Measurements from ENCODE around the gene ARL3. TPM values are rescaled to one million over a fixed set of nuclear protein-coding genes. Genes with fewer than 3 reads are reported as not detected.
A peak's percentile ranks its signal among the peaks of the same experiment; 100 is the strongest.
"Not testable (repeated sequence)": the region's sequence is repeated elsewhere in the genome, so short reads cannot be mapped to it uniquely, and the experiment has no call there.

Gene ARL3
- total RNA-seq = 1 to 10 TPM; 1.6 to 3.8 (median 3.2) TPM

DNA sequence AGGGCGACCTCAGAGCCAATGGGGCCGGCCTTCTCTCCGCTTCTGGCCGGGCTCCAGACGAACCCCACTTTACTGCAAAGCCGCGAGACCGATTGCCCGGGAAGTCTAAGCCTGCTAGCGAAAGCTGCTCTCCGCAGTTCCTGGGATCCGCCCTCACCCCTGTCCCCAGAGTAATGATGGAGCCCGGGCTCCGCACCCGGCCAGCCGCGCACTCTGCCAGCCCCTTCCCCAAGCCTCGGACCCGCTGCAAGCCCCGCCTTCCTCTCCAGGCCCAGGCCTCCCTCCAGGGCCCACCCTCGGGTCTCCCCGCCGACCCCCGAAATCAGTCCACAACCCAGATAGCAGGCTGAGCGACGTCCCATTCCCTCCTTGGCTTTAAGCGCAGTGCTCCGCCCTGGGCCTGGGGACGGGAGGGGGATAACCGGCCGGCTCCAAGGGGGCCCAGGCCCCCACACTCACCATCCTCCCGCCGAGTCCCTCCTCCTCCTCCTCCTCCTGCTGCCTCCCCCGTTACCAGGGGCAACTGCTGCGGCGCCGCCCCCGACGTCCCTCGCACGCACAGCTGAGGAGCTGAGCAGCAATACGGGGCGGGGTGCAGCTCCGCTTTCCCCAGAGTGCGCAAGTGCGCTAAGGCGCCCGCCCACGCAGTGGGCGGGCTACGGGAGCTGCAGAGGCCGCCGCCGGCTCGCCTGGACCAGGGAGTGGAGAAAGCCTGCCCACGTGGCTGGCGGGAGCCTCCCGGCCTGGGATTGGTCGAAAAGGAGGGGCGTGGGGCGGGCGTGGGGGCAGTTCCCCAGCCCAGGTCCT is at the start of gene ARL3:
Gene ARL3 (minus strand): TSS at position 584 of the 807 bp plus-strand sequence. CDS start 122 bp downstream, at position 462.
- peak; percentile 96 to 99 for DNase-seq (ENCODE audit: low spot score in 2 of 2)
- TF ChIP-seq CTCF (IDR thresholded peaks at IDR 0.05) = no peak
- no peak for TF ChIP-seq POLR2A (IDR thresholded peaks at IDR 0.05)
- intact Hi-C loops (cut with DNase I; ENCODE audit: low total_unique reads) = loop anchor here (2.0 kb wide), 1 partner anchor 67 kb away; no protein-coding TSS in a partner anchor
- peak within 1 kb of the TSS; percentile 90 for H3K4me3 ChIP-seq (ENCODE audit: low read depth, poor library complexity, severe bottlenecking)
- 0 to 1% methylated on average over 37 to 43 of the region's 62 CpGs for WGBS, 2 donors

DNA sequence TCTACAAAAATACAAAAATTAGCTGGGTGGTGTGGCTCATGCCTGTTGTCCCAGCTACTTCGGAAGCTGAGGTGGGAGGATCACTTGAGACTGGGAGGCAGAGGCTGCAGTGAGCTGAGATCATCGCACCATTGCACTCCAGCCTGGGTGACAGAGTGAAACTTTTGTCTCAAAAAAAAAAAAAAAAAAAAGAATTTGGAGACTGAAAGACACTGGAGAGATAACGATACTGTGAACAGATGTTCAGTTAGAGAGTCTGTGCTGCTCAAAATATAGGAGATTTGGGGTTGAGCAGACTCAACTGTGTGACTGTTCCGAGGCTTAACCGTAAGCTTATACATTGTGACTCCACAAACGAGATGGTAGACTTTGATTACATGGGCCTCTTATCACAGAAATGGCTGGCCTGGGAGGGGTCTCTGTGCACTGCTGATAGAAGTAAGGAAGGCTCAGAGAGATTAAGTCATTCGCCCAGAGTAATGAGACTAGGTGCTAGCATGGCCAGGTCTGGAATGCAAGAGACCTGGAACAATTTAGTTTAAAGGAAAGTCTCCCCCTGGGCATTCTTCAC is 48.9 kb upstream of the ARL3 start:
- intact Hi-C loops (cut with DNase I; ENCODE audit: low total_unique reads) = no loop called here
- WGBS, 2 donors = 76 to 83% methylated on average over 7 of the region's 7 CpGs
- H3K4me3 ChIP-seq (ENCODE audit: low read depth, poor library complexity, severe bottlenecking) = no peak overlapping the region
- DNase-seq (ENCODE audit: low spot score in 2 of 2) = no peak
- no peak for TF ChIP-seq POLR2A (IDR thresholded peaks at IDR 0.05)

DNA sequence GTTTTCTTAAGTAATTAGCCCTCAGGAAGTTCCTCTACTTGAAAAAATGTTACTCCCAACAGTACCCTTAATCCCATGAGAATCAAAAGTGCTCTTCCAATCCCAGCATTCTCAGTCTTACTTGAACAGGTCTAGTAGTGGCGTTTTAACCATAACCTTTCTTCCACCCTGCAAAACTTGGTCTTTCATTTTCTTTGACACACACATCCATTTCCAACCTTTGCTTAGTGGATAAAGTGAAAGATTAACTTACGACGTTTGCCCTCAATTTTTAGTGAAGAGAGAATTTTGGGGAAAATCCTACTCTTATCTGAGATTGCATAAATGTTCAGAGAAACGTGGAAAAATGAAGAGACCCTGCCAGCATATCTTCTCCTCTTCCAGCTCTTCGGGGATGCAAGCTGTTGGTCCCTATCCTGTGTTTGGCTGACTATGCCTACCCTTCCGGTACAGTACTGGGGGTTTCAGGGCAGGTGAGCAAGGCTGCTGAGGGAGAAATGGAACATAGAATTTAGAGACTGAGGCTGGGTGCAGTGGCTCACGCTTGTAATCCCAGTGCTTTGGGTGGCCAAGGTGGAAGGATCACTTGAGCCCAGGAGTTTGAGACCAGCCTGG is 48.3 kb upstream of the ARL3 start:
- TF ChIP-seq CTCF (IDR thresholded peaks at IDR 0.05) = no peak
- no peak for TF ChIP-seq POLR2A (IDR thresholded peaks at IDR 0.05)
- intact Hi-C loops (cut with DNase I; ENCODE audit: low total_unique reads) = no loop called here
- H3K4me3 ChIP-seq (ENCODE audit: low read depth, poor library complexity, severe bottlenecking) = no peak overlapping the region
- WGBS, 2 donors = 72 to 80% methylated on average over 7 of the region's 7 CpGs
- DNase-seq (ENCODE audit: low spot score in 2 of 2) = no peak

DNA sequence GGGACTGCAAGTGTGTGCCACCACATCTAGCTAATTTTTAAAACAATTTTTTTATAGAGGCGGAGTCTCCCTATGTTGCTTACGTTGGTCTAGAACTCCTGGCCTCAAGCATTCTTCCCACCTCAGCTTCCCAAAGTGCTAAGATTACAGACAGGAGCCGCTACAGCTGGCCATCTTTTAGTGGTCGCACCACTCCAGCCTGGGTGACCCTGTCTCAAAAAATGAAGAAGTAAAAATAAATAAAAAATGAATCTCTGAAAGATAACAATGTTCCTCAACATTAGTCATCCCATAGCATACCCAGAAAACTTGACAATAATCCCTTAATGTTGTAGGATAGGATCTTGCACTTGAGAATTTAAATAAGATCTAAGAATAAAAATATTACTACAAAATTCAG is 47.8 kb upstream of the ARL3 start:
- TF ChIP-seq CTCF (IDR thresholded peaks at IDR 0.05) (no peak), POLR2A (IDR thresholded peaks at IDR 0.05) (no peak)
- intact Hi-C loops (cut with DNase I; ENCODE audit: low total_unique reads) = no loop called here
- DNase-seq (ENCODE audit: low spot score in 2 of 2) = no peak
- no peak overlapping the region for H3K4me3 ChIP-seq (ENCODE audit: low read depth, poor library complexity, severe bottlenecking)
- 95 to 98% methylated on average over 4 of the region's 4 CpGs for WGBS, 2 donors

GRCh38 chr10:102759497-102760210 is 45.5 kb upstream of the ARL3 start:
- TF ChIP-seq POLR2A (IDR thresholded peaks at IDR 0.05) (no peak), CTCF (IDR thresholded peaks at IDR 0.05) (no peak)
- 90 to 91% methylated on average over 3 of the region's 3 CpGs for WGBS, 2 donors

GRCh38 chr10:102758933-102759262 is 44.7 kb upstream of the ARL3 start:
- intact Hi-C loops (cut with DNase I; ENCODE audit: low total_unique reads) = loop anchor here (10.0 kb wide), 1 partner anchor 56 kb away; no protein-coding TSS in a partner anchor
- not testable (repeated sequence) for DNase-seq (ENCODE audit: low spot score in 2 of 2); H3K4me3 ChIP-seq (ENCODE audit: low read depth, poor library complexity, severe bottlenecking)
- 59 to 65% methylated on average over 9 to 12 of the region's 12 CpGs for WGBS, 2 donors

More at GRCh38 chr10:102759497-102760210, 45.5 kb upstream of the ARL3 start:
- no peak overlapping the region for H3K4me3 ChIP-seq (ENCODE audit: low read depth, poor library complexity, severe bottlenecking)
- intact Hi-C loops (cut with DNase I; ENCODE audit: low total_unique reads) = loop anchor here (10.0 kb wide), 1 partner anchor 55 kb away; no protein-coding TSS in a partner anchor
- no peak for DNase-seq (ENCODE audit: low spot score in 2 of 2)

All from lower leg skin (tissue), 4 donors.